ENCODE results near the gene FOXO4. TPM values are rescaled to one million over a fixed set of nuclear protein-coding genes. Genes with fewer than 3 reads are reported as not detected.

FOXO4 gene
- total RNA-seq, 1 experiment from 2014 or later = 14.7 TPM

DNA sequence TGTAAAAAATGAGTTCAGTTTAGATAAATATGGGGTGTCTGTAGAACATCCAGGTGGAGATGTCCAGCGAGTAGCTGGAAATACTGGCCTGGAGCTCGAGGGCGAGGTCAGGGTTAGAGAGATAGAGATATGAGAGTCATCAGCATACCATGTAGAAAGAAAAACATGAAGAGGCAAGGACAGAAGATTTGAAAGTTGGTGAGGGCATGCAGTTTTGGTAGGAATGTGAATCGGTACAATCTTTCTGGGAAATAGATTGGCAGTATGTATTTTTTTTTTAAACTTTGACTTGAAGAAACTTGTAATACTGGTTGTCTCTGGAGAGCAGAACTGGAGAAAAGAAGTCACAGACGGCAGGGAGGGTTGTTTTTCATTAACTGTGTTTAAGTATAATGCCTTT, 25.1 kb upstream of the FOXO4 start (continued):
- TF ChIP-seq, protein P1, sequence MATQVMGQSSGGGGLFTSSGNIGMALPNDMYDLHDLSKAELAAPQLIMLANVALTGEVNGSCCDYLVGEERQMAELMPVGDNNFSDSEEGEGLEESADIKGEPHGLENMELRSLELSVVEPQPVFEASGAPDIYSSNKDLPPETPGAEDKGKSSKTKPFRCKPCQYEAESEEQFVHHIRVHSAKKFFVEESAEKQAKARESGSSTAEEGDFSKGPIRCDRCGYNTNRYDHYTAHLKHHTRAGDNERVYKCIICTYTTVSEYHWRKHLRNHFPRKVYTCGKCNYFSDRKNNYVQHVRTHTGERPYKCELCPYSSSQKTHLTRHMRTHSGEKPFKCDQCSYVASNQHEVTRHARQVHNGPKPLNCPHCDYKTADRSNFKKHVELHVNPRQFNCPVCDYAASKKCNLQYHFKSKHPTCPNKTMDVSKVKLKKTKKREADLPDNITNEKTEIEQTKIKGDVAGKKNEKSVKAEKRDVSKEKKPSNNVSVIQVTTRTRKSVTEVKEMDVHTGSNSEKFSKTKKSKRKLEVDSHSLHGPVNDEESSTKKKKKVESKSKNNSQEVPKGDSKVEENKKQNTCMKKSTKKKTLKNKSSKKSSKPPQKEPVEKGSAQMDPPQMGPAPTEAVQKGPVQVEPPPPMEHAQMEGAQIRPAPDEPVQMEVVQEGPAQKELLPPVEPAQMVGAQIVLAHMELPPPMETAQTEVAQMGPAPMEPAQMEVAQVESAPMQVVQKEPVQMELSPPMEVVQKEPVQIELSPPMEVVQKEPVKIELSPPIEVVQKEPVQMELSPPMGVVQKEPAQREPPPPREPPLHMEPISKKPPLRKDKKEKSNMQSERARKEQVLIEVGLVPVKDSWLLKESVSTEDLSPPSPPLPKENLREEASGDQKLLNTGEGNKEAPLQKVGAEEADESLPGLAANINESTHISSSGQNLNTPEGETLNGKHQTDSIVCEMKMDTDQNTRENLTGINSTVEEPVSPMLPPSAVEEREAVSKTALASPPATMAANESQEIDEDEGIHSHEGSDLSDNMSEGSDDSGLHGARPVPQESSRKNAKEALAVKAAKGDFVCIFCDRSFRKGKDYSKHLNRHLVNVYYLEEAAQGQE (IDR thresholded peaks at IDR 0.05; ENCODE audit: low read depth) = no peak

DNA sequence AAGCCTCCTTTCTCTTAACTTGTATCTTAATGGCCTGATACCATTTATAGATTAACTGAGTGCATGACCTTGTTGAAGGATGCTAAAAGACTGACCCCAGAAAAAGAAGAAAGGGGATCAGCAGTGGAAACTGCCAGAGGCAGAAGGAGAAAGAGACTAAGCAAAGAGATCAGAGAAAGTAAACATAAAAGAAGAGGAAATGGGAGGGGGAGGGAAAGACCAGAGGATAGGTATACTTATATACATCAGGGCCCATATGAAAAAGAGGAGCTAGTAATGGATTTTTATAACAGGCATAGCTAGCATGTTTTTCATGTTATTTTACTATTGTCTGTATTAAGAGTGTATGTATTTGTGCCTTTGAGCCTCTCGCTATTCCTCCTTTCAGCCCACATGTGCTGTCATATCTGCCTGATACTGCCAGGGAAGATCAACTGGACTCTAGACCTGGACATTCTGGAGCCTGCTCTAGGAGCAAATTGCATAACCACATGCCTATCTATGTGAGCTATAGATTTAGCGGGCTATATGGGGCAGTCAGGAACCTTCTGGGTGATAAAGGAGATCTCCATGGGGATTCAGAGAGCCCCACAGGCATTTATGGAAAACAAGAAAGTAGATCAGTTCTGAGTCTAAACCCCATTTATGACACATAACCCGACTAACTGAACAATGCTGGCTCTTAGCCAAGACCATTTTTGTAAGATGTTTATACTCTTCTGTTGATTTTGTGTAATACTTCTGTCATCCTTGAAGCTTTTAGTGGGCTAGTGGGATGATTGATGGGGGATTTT, 14.1 kb upstream of the FOXO4 start:
- intact Hi-C loops (cut with micrococcal nuclease) = no loop called here
- no peak for ATAC-seq
- Histone ChIP-seq H3K27me3 (ENCODE audit: insufficient read depth, low read length) (no peaks in the 10 kb centered on the region), H3K27ac (ENCODE audit: low read depth, low read length) (no peak overlapping the region), H2AFZ (ENCODE audit: low read depth, low read length, poor library complexity, severe bottlenecking) (no peak overlapping the region), H4K20me1 (ENCODE audit: insufficient read depth) (no peaks in the 10 kb centered on the region), H3K9me2 (ENCODE audit: insufficient read depth) (no peaks in the 10 kb centered on the region), H3K4me1 (ENCODE audit: control insufficient read depth in 1 of 2, insufficient read depth in 2 of 2, low read length in 2 of 2) (no peaks in the 10 kb centered on the region), H3K36me3 (ENCODE audit: control insufficient read depth in 1 of 2, insufficient read depth in 2 of 2, low read length in 2 of 2) (no peaks in the 10 kb centered on the region), H3K4me3 (replicated peaks in 1 of 2; ENCODE audit: low read depth in 1 of 2, low read length in 2 of 2) (no peak overlapping the region), H3K9me3 (ENCODE audit: control insufficient read depth in 1 of 2, insufficient read depth in 1 of 2, low read depth in 1 of 2, low read length in 2 of 2) (no peaks in the 10 kb centered on the region), H3K9ac (ENCODE audit: low read length) (no peak overlapping the region), H3K79me2 (ENCODE audit: insufficient read depth, low read length) (no peaks in the 10 kb centered on the region), H3K4me2 (ENCODE audit: low read length) (no peak overlapping the region)
- TF ChIP-seq ZNF274 (IDR thresholded peaks at IDR 0.05; ENCODE audit: low read depth, low read length) (no peak), YY1 (IDR thresholded peaks at IDR 0.05; ENCODE audit: extremely low read depth, insufficient replicate concordance, low read depth, low read length) (no peak), TCF7L2 (IDR thresholded peaks at IDR 0.05; ENCODE audit: borderline replicate concordance, extremely low read depth, insufficient read depth, insufficient read length) (no peak), ZFX (IDR thresholded peaks at IDR 0.05) (no peak), SIN3A (IDR thresholded peaks at IDR 0.05; ENCODE audit: low read depth) (no peak), EZH2 (IDR thresholded peaks at IDR 0.05) (no peak), CBX3 (IDR thresholded peaks at IDR 0.05; ENCODE audit: low read depth) (no peak), ELF1 (IDR thresholded peaks at IDR 0.05; ENCODE audit: borderline replicate concordance, low read depth) (no peak)
- TF ChIP-seq, protein P2, sequence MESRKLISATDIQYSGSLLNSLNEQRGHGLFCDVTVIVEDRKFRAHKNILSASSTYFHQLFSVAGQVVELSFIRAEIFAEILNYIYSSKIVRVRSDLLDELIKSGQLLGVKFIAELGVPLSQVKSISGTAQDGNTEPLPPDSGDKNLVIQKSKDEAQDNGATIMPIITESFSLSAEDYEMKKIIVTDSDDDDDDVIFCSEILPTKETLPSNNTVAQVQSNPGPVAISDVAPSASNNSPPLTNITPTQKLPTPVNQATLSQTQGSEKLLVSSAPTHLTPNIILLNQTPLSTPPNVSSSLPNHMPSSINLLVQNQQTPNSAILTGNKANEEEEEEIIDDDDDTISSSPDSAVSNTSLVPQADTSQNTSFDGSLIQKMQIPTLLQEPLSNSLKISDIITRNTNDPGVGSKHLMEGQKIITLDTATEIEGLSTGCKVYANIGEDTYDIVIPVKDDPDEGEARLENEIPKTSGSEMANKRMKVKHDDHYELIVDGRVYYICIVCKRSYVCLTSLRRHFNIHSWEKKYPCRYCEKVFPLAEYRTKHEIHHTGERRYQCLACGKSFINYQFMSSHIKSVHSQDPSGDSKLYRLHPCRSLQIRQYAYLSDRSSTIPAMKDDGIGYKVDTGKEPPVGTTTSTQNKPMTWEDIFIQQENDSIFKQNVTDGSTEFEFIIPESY (IDR thresholded peaks at IDR 0.05; ENCODE audit: extremely low read depth, insufficient replicate concordance, low read length) = no peak
- TF ChIP-seq, protein P3, sequence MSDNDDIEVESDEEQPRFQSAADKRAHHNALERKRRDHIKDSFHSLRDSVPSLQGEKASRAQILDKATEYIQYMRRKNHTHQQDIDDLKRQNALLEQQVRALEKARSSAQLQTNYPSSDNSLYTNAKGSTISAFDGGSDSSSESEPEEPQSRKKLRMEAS (IDR thresholded peaks at IDR 0.05) = no peak
- no peak for DNase-seq (ENCODE audit: low read depth, low spot score)
- ChIA-PET RAD21 (ENCODE audit: low non-redundant PET in 1 of 2, low total read pairs in 2 of 2, uncharacterized antibody in 2 of 2, unreplicated experiment in 2 of 2) (no interaction called here), CTCF (no interaction called here), POLR2A (no interaction called here)
- no TSS peak for BruUV-seq (replicated peaks)
